SK-N-SH treated with all-trans-retinoic acid at 6 μM for 48 hours (cell line): Measurements from ENCODE around the gene REEP6.

Source experiments
- ATAC-seq: fragments of 200-7000 bp; cut with Tn5 transposase; 3 replicates; pipeline ENCODE4 v1.9.1; 2020; ENCODE audit warnings: mild to moderate bottlenecking, moderate library complexity
- ARNTL ChIP-seq: fragments of 450-650 bp; formaldehyde crosslinking; IDR thresholded peaks from 2 replicates; pipeline ENCODE4 v1.5.0; 2020; ENCODE audit warnings: low read depth, mild to moderate bottlenecking, moderate library complexity, borderline replicate concordance
- BACH2 ChIP-seq: fragments of 250-450 bp; sonication (Bioruptor Pico); IDR thresholded peaks from 2 replicates; pipeline ENCODE4 v1.9.0; 2021; ENCODE audit warnings: mild to moderate bottlenecking, borderline replicate concordance
- CREB5 ChIP-seq: fragments of 250-450 bp; sonication (Bioruptor Pico); IDR thresholded peaks from 2 replicates; pipeline ENCODE4 v1.5.1; 2020; ENCODE audit warnings: low read depth, mild to moderate bottlenecking, moderate library complexity
- CSDC2 ChIP-seq: fragments of 250-450 bp; sonication (Bioruptor Pico); IDR thresholded peaks from 2 replicates; pipeline ENCODE4 v1.5.0; 2020; ENCODE audit warnings: mild to moderate bottlenecking, moderate library complexity
- CSRNP3 ChIP-seq: fragments of 250-450 bp; sonication (Bioruptor Pico); IDR thresholded peaks from 2 replicates; pipeline ENCODE4 v1.5.1; 2021; ENCODE audit warnings: mild to moderate bottlenecking, moderate library complexity
- GLIS3 ChIP-seq: fragments of 250-450 bp; sonication (Bioruptor Pico); IDR thresholded peaks from 2 replicates; pipeline ENCODE4 v1.5.0; 2020; ENCODE audit warnings: mild to moderate bottlenecking, moderate library complexity
- ISL1 ChIP-seq: fragments of 250-450 bp; sonication (Bioruptor Pico); IDR thresholded peaks from 2 replicates; pipeline ENCODE4 v2.1.2; 2022; ENCODE audit warnings: mild to moderate bottlenecking, moderate library complexity
- OSR1 ChIP-seq: fragments of 250-450 bp; sonication (Bioruptor Pico); IDR thresholded peaks from 2 replicates; pipeline ENCODE4 v1.8.0; 2022; ENCODE audit warnings: moderate library complexity, mild to moderate bottlenecking, inconsistent platforms
- POU6F1 ChIP-seq: fragments of 250-450 bp; sonication (Bioruptor Pico); IDR thresholded peaks from 2 replicates; pipeline ENCODE4 v1.8.0; 2021; ENCODE audit warnings: low read depth, mild to moderate bottlenecking, moderate library complexity, borderline replicate concordance
- PPARA ChIP-seq: fragments of 250-450 bp; sonication (Bioruptor Pico); IDR thresholded peaks from 2 replicates; pipeline ENCODE4 v1.5.0; 2020; ENCODE audit warnings: mild to moderate bottlenecking, borderline replicate concordance
- RARB ChIP-seq: fragments of 250-450 bp; sonication (Bioruptor Pico); IDR thresholded peaks from 2 replicates; pipeline ENCODE4 v1.8.0; 2021; ENCODE audit warnings: mild to moderate bottlenecking, moderate library complexity
- ZC3H10 ChIP-seq: fragments of 250-450 bp; sonication (Bioruptor Pico); IDR thresholded peaks from 2 replicates; pipeline ENCODE4 v1.5.1; 2021; ENCODE audit warnings: mild to moderate bottlenecking, moderate library complexity
- ZFP3 ChIP-seq: fragments of 250-450 bp; sonication (Bioruptor Pico); IDR thresholded peaks from 2 replicates; pipeline ENCODE4 v1.5.0; 2020; ENCODE audit warnings: mild to moderate bottlenecking, moderate library complexity
- ZFP30 ChIP-seq: fragments of 450-650 bp; formaldehyde crosslinking; IDR thresholded peaks from 2 replicates; pipeline ENCODE4 v1.5.0; 2022; ENCODE audit warnings: mild to moderate bottlenecking, moderate library complexity
- ZNF8 ChIP-seq: fragments of 450-650 bp; formaldehyde crosslinking; IDR thresholded peaks from 2 replicates; pipeline ENCODE4 v1.5.0; 2020; ENCODE audit warnings: mild to moderate bottlenecking, moderate library complexity
- TF ChIP-seq, protein P1 (sequence below): fragments of 250-450 bp; sonication (Bioruptor Pico); IDR thresholded peaks from 2 replicates; pipeline ENCODE4 v1.5.0; 2020; ENCODE audit warnings: mild to moderate bottlenecking, moderate library complexity
- TF ChIP-seq, protein P2 (sequence below): fragments of 250-450 bp; sonication (Bioruptor Pico); IDR thresholded peaks from 2 replicates; pipeline ENCODE4 v1.8.0; 2020; ENCODE audit warnings: mild to moderate bottlenecking, moderate library complexity, borderline replicate concordance

Gene REEP6

DNA sequence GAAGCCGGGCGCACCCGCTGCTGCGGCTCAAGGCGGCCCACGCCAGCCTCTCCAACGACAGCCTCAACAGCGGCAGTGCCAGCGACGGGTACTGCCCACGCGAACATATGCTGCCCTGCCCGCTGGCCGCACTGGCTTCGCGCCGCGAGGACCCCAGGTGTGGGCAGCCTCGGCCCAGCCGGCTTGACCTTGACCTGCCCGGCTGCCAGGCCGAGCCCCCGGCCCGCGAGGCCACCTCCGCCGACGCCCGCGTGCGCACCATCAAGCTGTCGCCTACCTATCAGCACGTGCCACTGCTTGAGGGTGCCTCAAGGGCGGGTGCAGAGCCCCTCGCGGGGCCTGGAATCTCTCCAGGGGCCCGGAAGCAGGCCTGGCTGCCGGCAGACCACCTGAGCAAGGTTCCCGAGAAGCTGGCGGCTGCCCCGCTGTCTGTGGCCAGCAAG, 24.9 kb upstream of the REEP6 start (continued):
- TF ChIP-seq ARNTL (CRISPR knock-in tag) (no peak), PPARA (CRISPR knock-in tag) (no peak), OSR1 (CRISPR knock-in tag) (no peak), CSDC2 (CRISPR knock-in tag) (no peak), ZFP3 (CRISPR knock-in tag) (no peak), ISL1 (no peak)
- TF ChIP-seq, all 23 proteins: peak for 0

- ATAC-seq = no peak
Observed at GRCh38 chr19:1466461-1467214, 24.3 kb upstream of the REEP6 start.

DNA sequence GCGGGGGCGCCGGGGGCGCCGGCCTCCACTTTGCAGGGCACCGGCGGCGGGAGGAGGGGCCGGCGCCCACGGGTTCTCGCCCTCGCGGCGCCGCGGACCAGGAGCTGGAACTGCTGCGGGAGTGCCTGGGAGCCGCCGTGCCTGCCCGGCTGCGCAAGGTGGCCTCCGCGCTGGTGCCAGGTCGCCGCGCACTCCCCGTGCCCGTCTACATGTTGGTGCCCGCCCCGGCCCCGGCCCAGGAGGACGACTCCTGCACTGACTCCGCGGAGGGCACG, 23.8 kb upstream of the REEP6 start:
- ATAC-seq = no peak
- TF ChIP-seq CSRNP3 = no peak
- TF ChIP-seq, protein P1, sequence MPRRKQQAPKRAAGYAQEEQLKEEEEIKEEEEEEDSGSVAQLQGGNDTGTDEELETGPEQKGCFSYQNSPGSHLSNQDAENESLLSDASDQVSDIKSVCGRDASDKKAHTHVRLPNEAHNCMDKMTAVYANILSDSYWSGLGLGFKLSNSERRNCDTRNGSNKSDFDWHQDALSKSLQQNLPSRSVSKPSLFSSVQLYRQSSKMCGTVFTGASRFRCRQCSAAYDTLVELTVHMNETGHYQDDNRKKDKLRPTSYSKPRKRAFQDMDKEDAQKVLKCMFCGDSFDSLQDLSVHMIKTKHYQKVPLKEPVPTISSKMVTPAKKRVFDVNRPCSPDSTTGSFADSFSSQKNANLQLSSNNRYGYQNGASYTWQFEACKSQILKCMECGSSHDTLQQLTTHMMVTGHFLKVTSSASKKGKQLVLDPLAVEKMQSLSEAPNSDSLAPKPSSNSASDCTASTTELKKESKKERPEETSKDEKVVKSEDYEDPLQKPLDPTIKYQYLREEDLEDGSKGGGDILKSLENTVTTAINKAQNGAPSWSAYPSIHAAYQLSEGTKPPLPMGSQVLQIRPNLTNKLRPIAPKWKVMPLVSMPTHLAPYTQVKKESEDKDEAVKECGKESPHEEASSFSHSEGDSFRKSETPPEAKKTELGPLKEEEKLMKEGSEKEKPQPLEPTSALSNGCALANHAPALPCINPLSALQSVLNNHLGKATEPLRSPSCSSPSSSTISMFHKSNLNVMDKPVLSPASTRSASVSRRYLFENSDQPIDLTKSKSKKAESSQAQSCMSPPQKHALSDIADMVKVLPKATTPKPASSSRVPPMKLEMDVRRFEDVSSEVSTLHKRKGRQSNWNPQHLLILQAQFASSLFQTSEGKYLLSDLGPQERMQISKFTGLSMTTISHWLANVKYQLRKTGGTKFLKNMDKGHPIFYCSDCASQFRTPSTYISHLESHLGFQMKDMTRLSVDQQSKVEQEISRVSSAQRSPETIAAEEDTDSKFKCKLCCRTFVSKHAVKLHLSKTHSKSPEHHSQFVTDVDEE (CRISPR knock-in tag) = no peak
- TF ChIP-seq POU6F1 (CRISPR knock-in tag) = no peak
- TF ChIP-seq ZFP30 (CRISPR knock-in tag) = no peak
- no peak for TF ChIP-seq CREB5
- no peak for TF ChIP-seq ZFP3 (CRISPR knock-in tag)
- TF ChIP-seq, all 23 proteins: peak for 0

More at GRCh38 chr19:1466461-1467214, 24.3 kb upstream of the REEP6 start:
- TF ChIP-seq, protein P2, sequence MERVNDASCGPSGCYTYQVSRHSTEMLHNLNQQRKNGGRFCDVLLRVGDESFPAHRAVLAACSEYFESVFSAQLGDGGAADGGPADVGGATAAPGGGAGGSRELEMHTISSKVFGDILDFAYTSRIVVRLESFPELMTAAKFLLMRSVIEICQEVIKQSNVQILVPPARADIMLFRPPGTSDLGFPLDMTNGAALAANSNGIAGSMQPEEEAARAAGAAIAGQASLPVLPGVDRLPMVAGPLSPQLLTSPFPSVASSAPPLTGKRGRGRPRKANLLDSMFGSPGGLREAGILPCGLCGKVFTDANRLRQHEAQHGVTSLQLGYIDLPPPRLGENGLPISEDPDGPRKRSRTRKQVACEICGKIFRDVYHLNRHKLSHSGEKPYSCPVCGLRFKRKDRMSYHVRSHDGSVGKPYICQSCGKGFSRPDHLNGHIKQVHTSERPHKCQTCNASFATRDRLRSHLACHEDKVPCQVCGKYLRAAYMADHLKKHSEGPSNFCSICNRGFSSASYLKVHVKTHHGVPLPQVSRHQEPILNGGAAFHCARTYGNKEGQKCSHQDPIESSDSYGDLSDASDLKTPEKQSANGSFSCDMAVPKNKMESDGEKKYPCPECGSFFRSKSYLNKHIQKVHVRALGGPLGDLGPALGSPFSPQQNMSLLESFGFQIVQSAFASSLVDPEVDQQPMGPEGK (CRISPR knock-in tag) = no peak
- no peak for TF ChIP-seq ISL1
- TF ChIP-seq PPARA (CRISPR knock-in tag) = no peak
- no peak for TF ChIP-seq CSRNP3
- TF ChIP-seq GLIS3 = no peak
- no peak for TF ChIP-seq ZC3H10 (CRISPR knock-in tag)
- TF ChIP-seq ZNF8 (CRISPR knock-in tag) = no peak
- no peak for TF ChIP-seq POU6F1 (CRISPR knock-in tag)
- TF ChIP-seq CREB5 = no peak
- no peak for TF ChIP-seq RARB (CRISPR knock-in tag)
- no peak for TF ChIP-seq CSDC2 (CRISPR knock-in tag)
- TF ChIP-seq BACH2 (CRISPR knock-in tag) = no peak
- TF ChIP-seq OSR1 (CRISPR knock-in tag) = no peak
